Psoas muscle (tissue), 8 donors: Measurements from ENCODE around the gene COA4. TPM values are rescaled to one million over a fixed set of nuclear protein-coding genes. Genes with fewer than 3 reads are reported as not detected.

Source experiments
- ATAC-seq, 4 donors: fragments of 200-7000 bp; cut with Tn5 transposase; one replicate each; pipeline ENCODE4 v1.9.1; 2020; ENCODE audit warnings: moderate library complexity in 3 of 4, mild to moderate bottlenecking in 2 of 4
- DNase-seq, 2 donors: peaks; one replicate each; pipeline ENCODE4 v3.0.0-alpha.2; 2020
- H3K27ac ChIP-seq: fragments of 200-600 bp; one replicate; pipeline ENCODE4 v1.8.0; 2022
- H3K27me3 ChIP-seq, 3 donors: fragments of 200-600 bp in 1 of 3; one replicate each; pipeline versions ENCODE4 v1.6.1 to v1.8.0; 2013 to 2022; ENCODE audit warnings: low read length in 2 of 3, mild to moderate bottlenecking in 2 of 3, moderate library complexity in 1 of 3; ENCODE audit not compliant: insufficient read depth in 3 of 3
- H3K36me3 ChIP-seq, 2 donors: fragments of 200-600 bp in 1 of 2; one replicate each; pipeline versions ENCODE4 v1.6.1 to v1.8.0; 2013 to 2022; ENCODE audit warnings: low read depth in 1 of 2, mild to moderate bottlenecking in 1 of 2, moderate library complexity in 1 of 2; ENCODE audit not compliant: insufficient read depth in 1 of 2
- H3K4me1 ChIP-seq: fragments of 200-600 bp; one replicate; pipeline ENCODE4 v1.8.0; 2022
- H3K4me3 ChIP-seq: fragments of 200-600 bp; one replicate; pipeline ENCODE4 v1.8.0; 2022; ENCODE audit warnings: mild to moderate bottlenecking
- H3K9me3 ChIP-seq: fragments of 200-600 bp; one replicate; pipeline ENCODE4 v1.8.0; 2022
- WGBS, 3 donors: extraction: QIAGEN DNeasy Blood & Tissue Kit; methylation state at CpG; one replicate each; pipeline versions ENCODE4 v1.1.6 to v1.1.7; 2013; 5-methylcytosine and 5-hydroxymethylcytosine counted together
- intact Hi-C, 2 donors: fragments of 100-400 bp; cut with DNase I; formaldehyde crosslinking; loops; one replicate each; pipeline versions ENCODE4 v1.11.0 to v1.14.2; 2022
- polyA plus RNA-seq, 3 donors: library from polyadenylated mRNA; stranded (reverse); fragments of 200-250 nt; gene quantifications; one replicate each; pipeline ENCODE4 v1.2.3, GENCODE V29; 2013
- total RNA-seq, 4 donors: library from RNA; stranded (reverse); fragmentation: NEBNext Ultra II Directional in 2 of 4; extraction: Animal tissue kit (Norgen Biotek cat#: 25700) in 2 of 4; gene quantifications; one replicate each; pipeline versions ENCODE4 v1.2.1 to v1.2.4, GENCODE V29; 2021 to 2023
- TF ChIP-seq, protein P1 (sequence below): fragments of 200-600 bp; IDR thresholded peaks from one replicate; pipeline ENCODE4 v1.8.0; 2022; ENCODE audit warnings: antibody characterized with exemption
- donor health status: healthy with polysubstance abuse.
- donor health status: DM: no; HTN: no; CAD: no; lungs with moderate emphysema.
- donor health status: Bipolar disorder and iron deficiency.
- donor health status: healthy.
- donor health status: DM: yes; HTN: yes; CAD: no.
- donor health status: DM: no; HTN: no; CAD: no.
- donor health status: DM: no; HTN: no; CAD: no.
- donor health status: DM: yes; HTN: yes; CAD: no.

The COA4 gene
- total and polyA plus RNA-seq, 7 donors: 59.3 to 138 (median 72.7) TPM

DNA sequence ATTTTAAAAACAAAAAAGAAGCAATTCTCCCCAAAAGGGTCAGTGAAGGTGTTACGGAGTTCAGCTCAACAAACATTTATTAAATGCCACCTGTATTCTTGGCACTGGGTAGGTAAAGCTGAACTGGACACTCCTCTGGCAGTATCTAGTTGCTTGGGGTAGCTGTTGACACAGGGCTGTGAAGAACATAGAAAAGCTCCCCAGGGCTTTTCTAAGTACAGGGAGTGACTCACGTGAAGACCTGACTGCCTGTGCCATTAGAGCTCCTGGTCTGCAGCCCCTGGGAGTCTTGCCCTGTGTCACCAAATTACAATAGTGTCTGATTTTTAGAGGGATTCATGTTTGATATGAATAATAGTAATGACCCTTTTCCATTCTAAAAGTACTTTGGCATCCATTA, 43.6 kb downstream of the COA4 start:
- ATAC-seq (peak in 3 of 4 donors; percentile 51 to 87 (median 82)), DNase-seq (no peak)
- H3K36me3 ChIP-seq: peaks cover 0 to 60% of the 10 kb centered on the region in 2 donors
- H3K27ac ChIP-seq: no peak overlapping the region
- WGBS, 3 donors: 37 to 72% (median 51%) methylated on average over 2 of the region's 2 CpGs
- TF ChIP-seq, protein P1, sequence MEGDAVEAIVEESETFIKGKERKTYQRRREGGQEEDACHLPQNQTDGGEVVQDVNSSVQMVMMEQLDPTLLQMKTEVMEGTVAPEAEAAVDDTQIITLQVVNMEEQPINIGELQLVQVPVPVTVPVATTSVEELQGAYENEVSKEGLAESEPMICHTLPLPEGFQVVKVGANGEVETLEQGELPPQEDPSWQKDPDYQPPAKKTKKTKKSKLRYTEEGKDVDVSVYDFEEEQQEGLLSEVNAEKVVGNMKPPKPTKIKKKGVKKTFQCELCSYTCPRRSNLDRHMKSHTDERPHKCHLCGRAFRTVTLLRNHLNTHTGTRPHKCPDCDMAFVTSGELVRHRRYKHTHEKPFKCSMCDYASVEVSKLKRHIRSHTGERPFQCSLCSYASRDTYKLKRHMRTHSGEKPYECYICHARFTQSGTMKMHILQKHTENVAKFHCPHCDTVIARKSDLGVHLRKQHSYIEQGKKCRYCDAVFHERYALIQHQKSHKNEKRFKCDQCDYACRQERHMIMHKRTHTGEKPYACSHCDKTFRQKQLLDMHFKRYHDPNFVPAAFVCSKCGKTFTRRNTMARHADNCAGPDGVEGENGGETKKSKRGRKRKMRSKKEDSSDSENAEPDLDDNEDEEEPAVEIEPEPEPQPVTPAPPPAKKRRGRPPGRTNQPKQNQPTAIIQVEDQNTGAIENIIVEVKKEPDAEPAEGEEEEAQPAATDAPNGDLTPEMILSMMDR: no peak
- no peaks in the 10 kb centered on the region for H3K27me3 ChIP-seq
- intact Hi-C loops: no loop called here
- no peak overlapping the region for H3K4me3 ChIP-seq
- H3K4me1 ChIP-seq: no peaks in the 10 kb centered on the region
- H3K9me3 ChIP-seq: no peaks in the 10 kb centered on the region

DNA sequence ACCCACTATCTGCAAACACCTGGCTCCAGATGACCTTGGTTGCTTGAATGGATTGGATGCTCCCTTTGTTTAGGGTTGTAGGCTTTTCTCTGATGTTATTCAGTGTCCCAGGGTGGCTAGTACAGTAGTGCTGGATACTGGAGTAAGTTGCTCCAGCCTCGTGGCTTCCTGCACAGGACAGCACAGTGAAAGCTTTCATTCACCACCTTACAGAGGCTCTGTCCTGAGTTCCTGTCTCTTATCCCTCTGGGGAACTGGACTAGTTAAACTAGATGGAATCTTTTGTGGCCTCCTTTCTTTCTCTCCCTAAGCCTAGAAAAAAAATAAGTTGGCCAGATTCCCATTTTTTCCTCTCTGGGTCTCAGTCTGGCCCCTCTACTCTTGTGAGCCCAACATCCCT, 46.4 kb downstream of the COA4 start:
- DNase-seq (no peak), ATAC-seq (no peak)
- Histone ChIP-seq H3K36me3 (peaks cover 6 to 67% of the 10 kb centered on the region in 2 donors), H3K27me3 (no peaks in the 10 kb centered on the region), H3K9me3 (no peaks in the 10 kb centered on the region), H3K4me3 (no peak overlapping the region), H3K27ac (no peak overlapping the region), H3K4me1 (no peaks in the 10 kb centered on the region)
- 76 to 83% (median 81%) methylated on average over 1 of the region's 1 CpG for WGBS, 3 donors
- intact Hi-C loops: no loop called here
- TF ChIP-seq, protein P1: no peak

Other genes starting within 250 kb of the COA4 start
- 10 to 100 TPM in 2 of 4 donors, 1 to 10 TPM in 2; 8.1 to 13.7 (median 9.9) TPM for gene PLEKHB1, start 230.3 kb downstream of the COA4 start, total RNA-seq
- gene PLEKHB1, start 230.3 kb downstream of the COA4 start, polyA plus RNA-seq: 10 to 100 TPM in 1 of 3 donors, 1 to 10 TPM in 1, under 1 TPM in 1; 0.33 to 10.4 (median 5.2) TPM
- 10 to 100 TPM; 74.9 to 88.2 (median 86.9) TPM for gene RAB6A, start 115.8 kb downstream of the COA4 start, total RNA-seq
- 100 to 1,000 TPM in 1 of 3 donors, 10 to 100 TPM in 2; 49.4 to 117 (median 58.4) TPM for gene RAB6A, start 115.8 kb downstream of the COA4 start, polyA plus RNA-seq
- gene MRPL48, start 89.0 kb downstream of the COA4 start, total RNA-seq: 10 to 100 TPM; 23.8 to 35.2 (median 24.7) TPM
- 10 to 100 TPM; 26.4 to 31.9 (median 31.5) TPM for gene MRPL48, start 89.0 kb downstream of the COA4 start, polyA plus RNA-seq
- gene PAAF1, start 153 bp upstream of the COA4 start, total RNA-seq: 1 to 10 TPM; 6.6 to 9.5 (median 8.3) TPM
- gene PAAF1, start 153 bp upstream of the COA4 start, polyA plus RNA-seq: 10 to 100 TPM in 2 of 3 donors, 1 to 10 TPM in 1; 8.2 to 12.0 (median 11.8) TPM
- gene DNAJB13, start 74.2 kb upstream of the COA4 start, total RNA-seq: not detected
- under 1 TPM in 1 of 3 donors, not detected in 2; 0.03 TPM for gene DNAJB13, start 74.2 kb upstream of the COA4 start, polyA plus RNA-seq
- gene UCP2, start 106.0 kb upstream of the COA4 start, total RNA-seq: 10 to 100 TPM; 40.8 to 99.5 (median 66.1) TPM
- 10 to 100 TPM; 11.8 to 90.6 (median 89.6) TPM for gene UCP2, start 106.0 kb upstream of the COA4 start, polyA plus RNA-seq
- gene UCP3, start 132.2 kb upstream of the COA4 start, total RNA-seq: 100 to 1,000 TPM in 3 of 4 donors, 10 to 100 TPM in 1; 53.8 to 299 (median 169) TPM
- 100 to 1,000 TPM in 2 of 3 donors, 1 to 10 TPM in 1; 8.9 to 587 (median 330) TPM for gene UCP3, start 132.2 kb upstream of the COA4 start, polyA plus RNA-seq